ENCODE results near the gene SLC15A1.

SLC15A1 gene

GRCh38 chr13:98706446-98707110, 45.9 kb downstream of the SLC15A1 start:
- DNase-seq (ENCODE audit: low read depth in 2 of 2), result no peak

- no peak for DNase-seq (ENCODE audit: low read depth in 2 of 2)
Observed at GRCh38 chr13:98697791-98698190, 54.7 kb downstream of the SLC15A1 start.

- no peak for DNase-seq (ENCODE audit: low read depth in 2 of 2)
Observed at GRCh38 chr13:98693756-98694155, 58.7 kb downstream of the SLC15A1 start.

- no peak for DNase-seq (ENCODE audit: low read depth in 2 of 2)
Observed at GRCh38 chr13:98691360-98691759, 61.1 kb downstream of the SLC15A1 start.

GRCh38 chr13:98690348-98691022, 62.0 kb downstream of the SLC15A1 start:
- DNase-seq (ENCODE audit: low read depth in 2 of 2), result no peak

GRCh38 chr13:98689347-98689968, 63.0 kb downstream of the SLC15A1 start:
- DNase-seq (ENCODE audit: low read depth in 2 of 2), result no peak

GRCh38 chr13:98688373-98688772, 64.1 kb downstream of the SLC15A1 start:
- DNase-seq (ENCODE audit: low read depth in 2 of 2), result no peak

GRCh38 chr13:98687319-98687718, 65.2 kb downstream of the SLC15A1 start:
- no peak for DNase-seq (ENCODE audit: low read depth in 2 of 2)

- DNase-seq (ENCODE audit: low read depth in 2 of 2), result no peak
Observed at GRCh38 chr13:98686270-98686669, 66.2 kb downstream of the SLC15A1 start.

GRCh38 chr13:98685146-98685545, 67.3 kb downstream of the SLC15A1 start:
- no peak for DNase-seq (ENCODE audit: low read depth in 2 of 2)

GRCh38 chr13:98681049-98681448, 71.4 kb downstream of the SLC15A1 start:
- DNase-seq (ENCODE audit: low read depth in 2 of 2), result no peak

- no peak for DNase-seq (ENCODE audit: low read depth in 2 of 2)
Observed at GRCh38 chr13:98678741-98679140, 73.7 kb downstream of the SLC15A1 start.

- DNase-seq (ENCODE audit: low read depth in 2 of 2), result no peak
Observed at GRCh38 chr13:98677398-98677797, 75.1 kb downstream of the SLC15A1 start.

GRCh38 chr13:98676239-98676638, 76.2 kb downstream of the SLC15A1 start:
- DNase-seq (ENCODE audit: low read depth in 2 of 2), result no peak

GRCh38 chr13:98675837-98676236, 76.6 kb downstream of the SLC15A1 start:
- no peak for DNase-seq (ENCODE audit: low read depth in 2 of 2)

- no peak for DNase-seq (ENCODE audit: low read depth in 2 of 2)
Observed at GRCh38 chr13:98675066-98675465, 77.4 kb downstream of the SLC15A1 start.

GRCh38 chr13:98672947-98673613, 79.4 kb downstream of the SLC15A1 start:
- DNase-seq (ENCODE audit: low read depth in 2 of 2), result no peak

- no peak for DNase-seq (ENCODE audit: low read depth in 2 of 2)
Observed at GRCh38 chr13:98668155-98668554, 84.3 kb downstream of the SLC15A1 start.

- no peak for DNase-seq (ENCODE audit: low read depth in 2 of 2)
Observed at GRCh38 chr13:98665638-98665995, 86.9 kb downstream of the SLC15A1 start.

GRCh38 chr13:98664924-98665637, 87.4 kb downstream of the SLC15A1 start:
- DNase-seq (ENCODE audit: low read depth in 2 of 2), result no peak

- no peak for DNase-seq (ENCODE audit: low read depth in 2 of 2)
Observed at GRCh38 chr13:98664510-98664909, 88.0 kb downstream of the SLC15A1 start.

- no peak for DNase-seq (ENCODE audit: low read depth in 2 of 2)
Observed at GRCh38 chr13:98664047-98664446, 88.4 kb downstream of the SLC15A1 start.

Data from stimulated activated CD8-positive, alpha-beta memory T cell treated with anti-CD3 and anti-CD28 coated beads, Interleukin-2, amount 100 ng/mL, for 1 hour (primary cell).